Spleen (tissue), 11 donors: Measurements from ENCODE around the gene VSIG10L2. TPM values are rescaled to one million over a fixed set of nuclear protein-coding genes. Genes with fewer than 3 reads are reported as not detected.

Experiments used
- DNase-seq: peaks from one replicate; pipeline ENCODE4 v3.0.0-alpha.2; 2020
- H3K27ac ChIP-seq, 8 donors: fragments of 200-600 bp; sonication (generic) in 7 of 8; 1 replicate in 4 of 8; 2 replicates in 4 of 8; pipeline versions ENCODE4 v1.5.0 to v1.8.0; 2016 to 2021; ENCODE audit warnings: inconsistent platforms in 4 of 8, mild to moderate bottlenecking in 4 of 8, moderate library complexity in 1 of 8
- H3K27me3 ChIP-seq, 7 donors: fragments of 200-600 bp; sonication (generic) in 6 of 7; replicated peaks in 1 of 7; 1 replicate in 4 of 7; 2 replicates in 3 of 7; pipeline versions ENCODE4 v1.5.0 to v1.8.0; 2016 to 2021; ENCODE audit warnings: inconsistent platforms in 3 of 7, mild to moderate bottlenecking in 1 of 7
- H3K36me3 ChIP-seq, 6 donors: fragments of 200-600 bp; sonication (generic) in 5 of 6; 1 replicate in 4 of 6; 2 replicates in 2 of 6; pipeline versions ENCODE4 v1.5.0 to v1.8.0; 2016 to 2021; ENCODE audit warnings: inconsistent platforms in 2 of 6
- H3K4me1 ChIP-seq, 6 donors: fragments of 200-600 bp; sonication (generic) in 5 of 6; 1 replicate in 3 of 6; 2 replicates in 3 of 6; pipeline versions ENCODE4 v1.5.0 to v1.8.0; 2016 to 2021; ENCODE audit warnings: inconsistent platforms in 3 of 6
- H3K4me3 ChIP-seq, 8 donors: fragments of 200-600 bp; sonication (generic) in 7 of 8; 1 replicate in 4 of 8; 2 replicates in 4 of 8; pipeline versions ENCODE4 v1.5.0 to v1.8.0; 2016 to 2021; ENCODE audit warnings: inconsistent platforms in 4 of 8, mild to moderate bottlenecking in 4 of 8, moderate library complexity in 2 of 8
- H3K9me3 ChIP-seq, 8 donors: fragments of 200-600 bp; sonication (generic) in 7 of 8; 1 replicate in 4 of 8; 2 replicates in 4 of 8; pipeline versions ENCODE4 v1.5.0 to v1.8.0; 2016 to 2021; ENCODE audit warnings: inconsistent platforms in 4 of 8
- POLR2A ChIP-seq, 3 donors: fragments of 450-650 bp; IDR thresholded peaks; one replicate each; pipeline ENCODE4 v1.5.1; 2017; ENCODE audit warnings: antibody characterized with exemption in 3 of 3, mild to moderate bottlenecking in 1 of 3
- POLR2AphosphoS5 ChIP-seq, 3 donors: sonication (generic); formaldehyde crosslinking; IDR thresholded peaks; one replicate each; pipeline ENCODE4 v1.5.1; 2017; ENCODE audit warnings: antibody characterized with exemption in 3 of 3
- WGBS, 5 donors: extraction: QIAGEN DNeasy Blood & Tissue Kit in 3 of 5; methylation state at CpG; one replicate each; pipeline versions ENCODE4 v1.1.5 to v1.1.7; 2013 to 2018; 5-methylcytosine and 5-hydroxymethylcytosine counted together
- intact Hi-C: fragments of 100-400 bp; cut with DNase I; formaldehyde crosslinking; loops from one replicate; pipeline ENCODE4 v1.15.0; 2023; ENCODE audit warnings: low total_unique reads
- polyA plus RNA-seq, 3 donors: library from polyadenylated mRNA; stranded (reverse); fragments of 200-250 nt; gene quantifications; one replicate each; pipeline ENCODE4 v1.2.1, GENCODE V29; 2013
- total RNA-seq, 7 donors: library from RNA; depleted of rRNA in 3 of 7; stranded (reverse); fragments of >200 nt in 3 of 7; fragmentation: NEBNext Ultra II Directional in 4 of 7; extraction: Animal tissue kit (Norgen Biotek cat#: 25700) in 4 of 7; gene quantifications; one replicate each; pipeline versions ENCODE4 v1.1.0 to v1.2.1, GENCODE V29; 2016 to 2021
- TF ChIP-seq, protein P1 (sequence below), 11 experiments: fragments of 200-600 bp in 7 of 11; fragments of 450-650 bp in 4 of 11; sonication (generic) in 4 of 11; IDR thresholded peaks in 8 of 11; conservative IDR thresholded peaks in 3 of 11; 1 replicate in 7 of 11; 2 replicates in 4 of 11; pipeline versions ENCODE4 v1.4.0 to v1.8.0; 2016 to 2021; ENCODE audit warnings: antibody characterized with exemption in 11 of 11, inconsistent platforms in 4 of 11, mild to moderate bottlenecking in 1 of 11
- donor health status: healthy with polysubstance abuse.
- donor health status: DM: no; HTN: no; CAD: no; lungs with moderate emphysema.
- donor health status: DM: no; HTN: no; CAD: no.
- donor health status: Bipolar disorder and iron deficiency.
- donor health status: healthy.
- donor health status: DM: no; HTN: no; CAD: no.
- donor health status: DM: yes; HTN: yes; CAD: no.

The VSIG10L2 gene
- total and polyA plus RNA-seq, 10 donors: 1.2 to 7.1 (median 3.1) TPM; not detected in 1

DNA sequence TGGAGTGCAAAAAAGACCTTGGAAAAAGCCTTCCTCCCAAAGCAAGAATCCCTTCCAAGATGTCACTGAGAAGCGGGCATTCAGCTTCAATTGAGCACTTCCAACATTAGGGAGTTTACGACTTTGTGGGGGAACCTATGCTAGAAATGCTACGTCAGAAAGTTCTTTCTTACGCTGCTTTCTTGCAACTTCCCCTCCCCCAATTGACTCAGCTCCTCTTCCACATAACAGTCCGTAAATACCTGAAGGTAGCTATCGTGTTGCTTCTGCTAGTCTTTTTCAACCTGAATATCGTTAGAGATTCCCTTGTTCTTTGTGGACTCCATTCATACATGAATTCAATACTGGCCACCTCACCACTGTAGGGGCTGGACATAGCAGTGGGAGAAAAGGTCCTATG, 47.0 kb downstream of the VSIG10L2 start:
- TF ChIP-seq POLR2AphosphoS5 (IDR thresholded peaks at IDR 0.05) (no peak), POLR2A (IDR thresholded peaks at IDR 0.05) (no peak)
- TF ChIP-seq, protein P1, sequence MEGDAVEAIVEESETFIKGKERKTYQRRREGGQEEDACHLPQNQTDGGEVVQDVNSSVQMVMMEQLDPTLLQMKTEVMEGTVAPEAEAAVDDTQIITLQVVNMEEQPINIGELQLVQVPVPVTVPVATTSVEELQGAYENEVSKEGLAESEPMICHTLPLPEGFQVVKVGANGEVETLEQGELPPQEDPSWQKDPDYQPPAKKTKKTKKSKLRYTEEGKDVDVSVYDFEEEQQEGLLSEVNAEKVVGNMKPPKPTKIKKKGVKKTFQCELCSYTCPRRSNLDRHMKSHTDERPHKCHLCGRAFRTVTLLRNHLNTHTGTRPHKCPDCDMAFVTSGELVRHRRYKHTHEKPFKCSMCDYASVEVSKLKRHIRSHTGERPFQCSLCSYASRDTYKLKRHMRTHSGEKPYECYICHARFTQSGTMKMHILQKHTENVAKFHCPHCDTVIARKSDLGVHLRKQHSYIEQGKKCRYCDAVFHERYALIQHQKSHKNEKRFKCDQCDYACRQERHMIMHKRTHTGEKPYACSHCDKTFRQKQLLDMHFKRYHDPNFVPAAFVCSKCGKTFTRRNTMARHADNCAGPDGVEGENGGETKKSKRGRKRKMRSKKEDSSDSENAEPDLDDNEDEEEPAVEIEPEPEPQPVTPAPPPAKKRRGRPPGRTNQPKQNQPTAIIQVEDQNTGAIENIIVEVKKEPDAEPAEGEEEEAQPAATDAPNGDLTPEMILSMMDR (IDR thresholded peaks at IDR 0.05 in 8 of 11, conservative IDR thresholded peaks at IDR 0.05 in 3 of 11): no peak
- Histone ChIP-seq H3K27me3 (no peaks in the 10 kb centered on the region), H3K4me3 (no peak overlapping the region), H3K27ac (no peak overlapping the region), H3K9me3 (no peaks in the 10 kb centered on the region), H3K4me1 (no peaks in the 10 kb centered on the region), H3K36me3 (no peaks in the 10 kb centered on the region)
- intact Hi-C loops: no loop called here
- WGBS, 5 donors: 90 to 95% (median 95%) methylated on average over 7 of the region's 7 CpGs
- DNase-seq: no peak

DNA sequence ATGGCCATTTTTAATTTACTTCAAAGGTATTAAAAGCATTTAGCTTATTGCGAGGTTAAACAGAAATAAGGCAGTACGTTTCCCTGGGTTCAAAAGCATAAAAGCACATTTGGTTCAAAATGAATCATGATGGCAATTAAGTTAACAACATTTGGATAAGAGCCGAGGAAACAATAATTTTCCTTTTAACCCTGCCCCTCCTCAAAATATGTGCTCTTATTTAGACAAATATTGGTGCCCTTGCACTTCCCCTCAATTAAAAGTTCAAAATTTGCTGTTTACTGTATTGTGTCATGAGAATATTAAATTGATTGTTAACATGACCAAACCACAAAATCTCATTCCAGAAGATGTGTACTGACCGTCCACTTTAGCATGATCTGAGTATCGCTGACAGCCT, 48.7 kb downstream of the VSIG10L2 start:
- Histone ChIP-seq H3K4me3 (no peak overlapping the region), H3K9me3 (no peaks in the 10 kb centered on the region), H3K4me1 (no peaks in the 10 kb centered on the region), H3K36me3 (no peaks in the 10 kb centered on the region), H3K27me3 (no peaks in the 10 kb centered on the region), H3K27ac (no peak overlapping the region)
- TF ChIP-seq, protein P1 (IDR thresholded peaks at IDR 0.05 in 8 of 11, conservative IDR thresholded peaks at IDR 0.05 in 3 of 11): no peak
- TF ChIP-seq POLR2AphosphoS5 (IDR thresholded peaks at IDR 0.05) (no peak), POLR2A (IDR thresholded peaks at IDR 0.05) (no peak)
- no peak for DNase-seq
- 80 to 86% (median 84%) methylated on average over 5 of the region's 5 CpGs for WGBS, 5 donors
- intact Hi-C loops: no loop called here

DNA sequence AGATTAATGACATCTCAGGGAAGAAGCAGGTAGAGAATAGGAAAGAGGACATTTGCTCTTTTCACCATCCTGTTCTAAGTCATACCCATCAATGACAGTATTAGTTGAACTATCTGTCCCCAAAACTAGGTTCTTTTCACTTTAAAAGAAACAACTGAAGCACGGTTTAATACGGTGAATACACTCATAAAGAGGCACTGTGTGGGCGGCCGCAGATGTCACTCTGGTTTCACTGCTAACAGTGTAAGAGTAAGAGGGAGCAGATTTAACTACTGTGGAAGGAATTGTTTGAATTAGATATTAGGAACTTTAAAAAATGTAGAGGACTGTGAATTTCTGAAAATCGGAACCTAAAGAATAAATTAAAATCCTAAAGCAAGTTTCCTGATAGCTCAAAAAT, 49.5 kb downstream of the VSIG10L2 start:
- Histone ChIP-seq H3K9me3 (no peaks in the 10 kb centered on the region), H3K27ac (no peak overlapping the region), H3K36me3 (no peaks in the 10 kb centered on the region), H3K4me3 (no peak overlapping the region), H3K27me3 (no peaks in the 10 kb centered on the region), H3K4me1 (no peaks in the 10 kb centered on the region)
- intact Hi-C loops: no loop called here
- WGBS, 5 donors: 65 to 76% (median 73%) methylated on average over 5 of the region's 5 CpGs
- TF ChIP-seq, protein P1 (IDR thresholded peaks at IDR 0.05 in 8 of 11, conservative IDR thresholded peaks at IDR 0.05 in 3 of 11): no peak
- TF ChIP-seq POLR2AphosphoS5 (IDR thresholded peaks at IDR 0.05) (no peak), POLR2A (IDR thresholded peaks at IDR 0.05) (no peak)
- DNase-seq: no peak

DNA sequence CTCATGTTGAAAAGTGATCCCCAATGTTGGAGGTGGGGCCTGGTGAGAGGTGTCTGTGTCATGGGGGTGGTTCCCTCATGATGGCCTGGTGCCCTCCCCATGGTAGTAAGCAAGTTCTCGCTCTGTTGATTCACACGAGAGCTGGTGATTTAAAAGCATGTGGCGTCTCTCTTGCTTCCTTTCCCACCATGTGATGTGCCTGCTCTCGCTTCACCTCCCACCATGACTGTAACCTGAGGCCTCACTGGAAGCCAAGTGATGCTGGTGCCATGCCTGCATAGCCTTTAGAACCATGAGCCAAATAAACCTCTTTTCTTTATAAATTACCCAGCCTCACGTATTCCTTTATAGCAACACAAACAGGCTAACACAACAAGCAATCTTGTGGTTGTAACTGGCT, 52.4 kb downstream of the VSIG10L2 start:
- no peak for DNase-seq
- H3K27me3 ChIP-seq: no peaks in the 10 kb centered on the region
- H3K36me3 ChIP-seq: no peaks in the 10 kb centered on the region
- intact Hi-C loops: no loop called here
- H3K9me3 ChIP-seq: no peaks in the 10 kb centered on the region
- no peak for TF ChIP-seq POLR2AphosphoS5 (IDR thresholded peaks at IDR 0.05)
- TF ChIP-seq, protein P1 (IDR thresholded peaks at IDR 0.05 in 8 of 11, conservative IDR thresholded peaks at IDR 0.05 in 3 of 11): no peak
- no peak for TF ChIP-seq POLR2A (IDR thresholded peaks at IDR 0.05)
- no peak overlapping the region for H3K27ac ChIP-seq
- 90 to 94% (median 92%) methylated on average over 5 of the region's 5 CpGs for WGBS, 5 donors
- no peak overlapping the region for H3K4me3 ChIP-seq
- H3K4me1 ChIP-seq: no peaks in the 10 kb centered on the region
